IMR-90 (cell line): ENCODE data around the gene HSPB7. TPM values are rescaled to one million over a fixed set of nuclear protein-coding genes. Genes with fewer than 3 reads are reported as not detected.

Experiments
- ATAC-seq: fragments of 200-7000 bp; cut with Tn5 transposase; 2 replicates; pipeline ENCODE4 v1.9.1; 2020; ENCODE audit warnings: low read depth, mild to moderate bottlenecking, moderate library complexity
- BruUV-seq: library from RNA; stranded (reverse); fragments of 400-500 nt; replicated peaks from 2 replicates; lab custom pipeline; 2021; lab: Mats Ljungman, UMichigan
- CTCF ChIA-PET: fragments of 300-600 bp; formaldehyde crosslinking; extraction: SDS; loops from one replicate; lab custom pipeline; 2021; ENCODE audit warnings: antibody characterized with exemption; lab: Yijun Ruan, JAX
- POLR2A ChIA-PET: fragments of 300-600 bp; sonication (Branson Sonifier 250); formaldehyde crosslinking; loops from one replicate; lab custom pipeline; 2022; ENCODE audit warnings: antibody characterized with exemption; ENCODE audit not compliant: unreplicated experiment; lab: Charles Lee
- DNase-seq: peaks from one replicate; pipeline ENCODE4 v3.0.0; 2013
- H2AFZ ChIP-seq: replicated peaks from 2 replicates; pipeline ENCODE3; 2013; ENCODE audit warnings: low read length, mild to moderate bottlenecking; ENCODE audit not compliant: poor library complexity
- H2AK5ac ChIP-seq: 2 replicates; pipeline ENCODE4 v1.6.1; 2013; ENCODE audit warnings: low read depth, low read length, inconsistent platforms
- H2AK9ac ChIP-seq: replicated peaks from 2 replicates; pipeline ENCODE3; 2013; ENCODE audit warnings: mild to moderate bottlenecking, low read depth, low read length, moderate library complexity; ENCODE audit not compliant: poor library complexity
- H2BK120ac ChIP-seq: 2 replicates; pipeline ENCODE4 v1.6.1; 2013; ENCODE audit warnings: low read depth, low read length, inconsistent platforms
- H2BK15ac ChIP-seq: 3 replicates; pipeline ENCODE4 v1.6.1; 2013; ENCODE audit warnings: low read depth, low read length, inconsistent platforms
- H2BK20ac ChIP-seq: 2 replicates; pipeline ENCODE4 v1.6.1; 2013; ENCODE audit warnings: low read depth, mild to moderate bottlenecking, inconsistent platforms, low read length, moderate library complexity
- H2BK5ac ChIP-seq: 2 replicates; pipeline ENCODE4 v1.6.1; 2013; ENCODE audit warnings: mild to moderate bottlenecking, low read depth, low read length, inconsistent platforms; ENCODE audit not compliant: poor library complexity, severe bottlenecking
- H3K14ac ChIP-seq: replicated peaks from 2 replicates; pipeline ENCODE4 v1.6.1; 2013; ENCODE audit warnings: low read depth, low read length, inconsistent platforms
- H3K18ac ChIP-seq: 2 replicates; pipeline ENCODE4 v1.6.1; 2013; ENCODE audit warnings: low read depth, low read length, control low read depth
- H3K23ac ChIP-seq: 2 replicates; pipeline ENCODE4 v1.6.1; 2013; ENCODE audit warnings: low read depth, low read length, inconsistent platforms
- H3K27ac ChIP-seq: 2 replicates; pipeline ENCODE4 v1.5.1; 2013; ENCODE audit warnings: mild to moderate bottlenecking, control low read depth, low read length; ENCODE audit not compliant: insufficient read depth
- H3K27me3 ChIP-seq: 2 replicates; pipeline ENCODE4 v1.6.1; 2013; ENCODE audit warnings: low read length; ENCODE audit not compliant: control insufficient read depth, insufficient read depth
- H3K36me3 ChIP-seq: 2 replicates; pipeline ENCODE4 v1.6.1; 2013; ENCODE audit warnings: low read length, mixed read lengths; ENCODE audit not compliant: control insufficient read depth, insufficient read depth
- H3K4ac ChIP-seq: 2 replicates; pipeline ENCODE4 v1.6.1; 2013; ENCODE audit warnings: low read depth, low read length, inconsistent platforms
- H3K4me1 ChIP-seq: 2 replicates; pipeline ENCODE4 v1.6.1; 2013; ENCODE audit warnings: low read length, mixed read lengths; ENCODE audit not compliant: control insufficient read depth, insufficient read depth
- H3K4me2 ChIP-seq: 2 replicates; pipeline ENCODE4 v1.6.1; 2013; ENCODE audit warnings: low read depth, mild to moderate bottlenecking, control low read depth, low read length, moderate library complexity
- H3K4me3 ChIP-seq: 2 replicates; pipeline ENCODE4 v1.5.1; 2013; ENCODE audit warnings: low read depth, mild to moderate bottlenecking, control low read depth, low read length, moderate library complexity; ENCODE audit not compliant: insufficient read depth
- H3K56ac ChIP-seq: 2 replicates; pipeline ENCODE4 v1.6.1; 2013; ENCODE audit warnings: low read length, inconsistent platforms; ENCODE audit not compliant: insufficient read depth; ENCODE audit errors: extremely low read depth
- H3K79me1 ChIP-seq, 2 experiments: 2 replicates each; pipeline ENCODE4 v1.6.1; 2013; ENCODE audit warnings: low read length in 2 of 2, inconsistent platforms in 1 of 2, low read depth in 1 of 2
- H3K9ac ChIP-seq: 2 replicates; pipeline ENCODE4 v1.6.1; 2013; ENCODE audit warnings: low read depth, low read length, control low read depth
- H3K9me1 ChIP-seq: 2 replicates; pipeline ENCODE4 v1.6.1; 2013; ENCODE audit warnings: low read length, inconsistent platforms; ENCODE audit not compliant: insufficient read depth
- H3K9me3 ChIP-seq: 2 replicates; pipeline ENCODE4 v1.6.1; 2013; ENCODE audit warnings: low read length; ENCODE audit not compliant: control insufficient read depth, insufficient read depth
- H4K20me1 ChIP-seq: 2 replicates; pipeline ENCODE4 v1.6.1; 2013; ENCODE audit warnings: low read length, inconsistent platforms; ENCODE audit not compliant: insufficient read depth
- H4K5ac ChIP-seq: 2 replicates; pipeline ENCODE4 v1.6.1; 2013; ENCODE audit warnings: mild to moderate bottlenecking, low read depth, low read length, control low read depth
- H4K8ac ChIP-seq, 2 experiments: 2 replicates each; pipeline ENCODE4 v1.6.1; 2013; ENCODE audit warnings: low read depth in 2 of 2, low read length in 2 of 2, control low read depth in 1 of 2, inconsistent platforms in 1 of 2
- H4K91ac ChIP-seq: 2 replicates; pipeline ENCODE4 v1.6.1; 2013; ENCODE audit warnings: low read depth, low read length, inconsistent platforms; ENCODE audit not compliant: insufficient read depth
- CTCF ChIP-seq: conservative IDR thresholded peaks from 2 replicates; pipeline ENCODE4 v1.5.1; 2012; ENCODE audit warnings: mild to moderate bottlenecking, low read depth, low read length, improper control_type of control experiment
- FOS ChIP-seq: fragments of 150-350 bp; IDR thresholded peaks from 2 replicates; pipeline ENCODE4 v1.6.1; 2016; ENCODE audit warnings: low read depth, low read length
- MXI1 ChIP-seq: IDR thresholded peaks from 2 replicates; pipeline ENCODE4 v1.6.1; 2012; ENCODE audit warnings: low read depth, mild to moderate bottlenecking, low read length, moderate library complexity, borderline replicate concordance
- POLR2A ChIP-seq: IDR thresholded peaks from 2 replicates; pipeline ENCODE4 v1.6.1; 2012; ENCODE audit warnings: mild to moderate bottlenecking, low read depth, low read length
- RCOR1 ChIP-seq: IDR thresholded peaks from 2 replicates; pipeline ENCODE4 v1.6.1; 2012; ENCODE audit warnings: mild to moderate bottlenecking, low read length, improper control_type of control experiment; ENCODE audit not compliant: insufficient replicate concordance
- WGBS, 2 experiments: methylation state at CpG; one replicate each; pipeline versions ENCODE4 v1.1.5 to v1.1.7; 2013; ENCODE audit warnings: missing lambda C conversion rate in 2 of 2; ENCODE audit not compliant: insufficient read length in 1 of 2; ENCODE audit errors: extremely low coverage in 2 of 2; 5-methylcytosine and 5-hydroxymethylcytosine counted together
- dilution Hi-C: fragments of 300-500 bp; cut with HindIII; formaldehyde crosslinking; loops from one replicate; pipeline ENCODE4 v1.14.3; 2018; ENCODE audit warnings: low sequenced_read_pairs; ENCODE audit not compliant: unreplicated experiment
- in situ Hi-C: fragments of 300-500 bp; cut with MboI; formaldehyde crosslinking; loops from 3 replicates; pipeline ENCODE4 v1.14.3; 2019; ENCODE audit warnings: low sequenced_read_pairs, inconsistent platforms, mixed read lengths
- intact Hi-C: fragments of 100-400 bp; cut with micrococcal nuclease; formaldehyde crosslinking; loops from 2 replicates; pipeline ENCODE4 v1.10.0; 2022
- polyA plus RNA-seq, 3 experiments: library from polyadenylated mRNA; depleted of rRNA; stranded (reverse); fragments of >200 nt; gene quantifications; 2 replicates each; pipeline ENCODE4 v1.2.3, GENCODE V29; 2012; ENCODE audit warnings: low replicate concordance in 1 of 3
- total RNA-seq: library from RNA; depleted of rRNA; stranded (reverse); fragments of >200 nt; gene quantifications from 2 replicates; pipeline ENCODE4 v1.2.3, GENCODE V29; 2012

The HSPB7 gene
- total and polyA plus RNA-seq, 2 of the 4 experiments (the other 2 are of a cell fraction), result 0.54 to 3.0 TPM

GRCh38 chr1:16010837-16011236 is 7.0 kb downstream of the HSPB7 start:
- H2AFZ ChIP-seq, result no peak overlapping the region
- no peak overlapping the region for H3K18ac ChIP-seq
- H3K9me1 ChIP-seq, result no peaks in the 10 kb centered on the region; the same call in 1 of the 2 replicates
- H3K4me2 ChIP-seq, result no peak overlapping the region
- CTCF ChIA-PET, result no interaction called here
- H2AK5ac ChIP-seq, result no peak overlapping the region
- H3K4me3 ChIP-seq, result no peak overlapping the region
- no peaks in the 10 kb centered on the region for H3K9me3 ChIP-seq
- H3K23ac ChIP-seq, result no peak overlapping the region
- H4K20me1 ChIP-seq, result 0 out of 2 replicates have a peak, but pooled peaks cover 4% of the 10 kb centered on the region
- dilution Hi-C loops, result no loop called here
- BruUV-seq, result no TSS peak
- POLR2A ChIA-PET, result no interaction called here
- no peak overlapping the region for H3K9ac ChIP-seq
- no peak overlapping the region for H2AK9ac ChIP-seq
- H3K4me1 ChIP-seq, result peaks cover 9% of the 10 kb centered on the region
- no peak overlapping the region for H4K5ac ChIP-seq
- H3K79me1 ChIP-seq, result no peaks in the 10 kb centered on the region
- no peak overlapping the region for H4K91ac ChIP-seq
- H2BK120ac ChIP-seq, result no peak overlapping the region
- 100% methylated on average over 1 of the region's 3 CpGs; no CpG with 5 or more reads in 1 of the 2 experiments for WGBS, 2 experiments
- ATAC-seq (no peak), DNase-seq (no peak)
- no peak overlapping the region for H4K8ac ChIP-seq
- in situ Hi-C loops, result no loop called here
- intact Hi-C loops, result no loop called here
- H2BK20ac ChIP-seq, result no peak overlapping the region
- no peaks in the 10 kb centered on the region for H3K27me3 ChIP-seq
- H2BK5ac ChIP-seq, result no peak overlapping the region
- no peak overlapping the region for H3K14ac ChIP-seq
- H3K56ac ChIP-seq, result no peak overlapping the region
- no peaks in the 10 kb centered on the region for H3K36me3 ChIP-seq
- no peak overlapping the region for H3K4ac ChIP-seq
- no peak overlapping the region for H2BK15ac ChIP-seq
- H3K27ac ChIP-seq, result no peak overlapping the region
- TF ChIP-seq FOS, result no peak
- no peak for TF ChIP-seq MXI1
- TF ChIP-seq CTCF, result no peak
- TF ChIP-seq POLR2A, result no peak
- TF ChIP-seq RCOR1, result no peak
